Amygdala (tissue), 56 donors: ENCODE measurements around the gene LRMDA.

Experiments used
- DNase-seq, 56 donors: peaks; one replicate each; lab custom pipeline; 2025; lab: John Stamatoyannopoulos, UW

The LRMDA gene

GRCh38 chr10:75441682-75442081 lies 10.3 kb downstream of the LRMDA start:
- no peak for DNase-seq

- DNase-seq, result no peak
Observed at GRCh38 chr10:75443362-75443761, 11.9 kb downstream of the LRMDA start.

- no peak for DNase-seq
Observed at GRCh38 chr10:75444781-75445386, 13.5 kb downstream of the LRMDA start.

- no peak for DNase-seq
Observed at GRCh38 chr10:75446508-75446907, 15.1 kb downstream of the LRMDA start.

- no peak for DNase-seq
Observed at GRCh38 chr10:75448166-75448565, 16.7 kb downstream of the LRMDA start.

GRCh38 chr10:75449382-75450074 lies 18.1 kb downstream of the LRMDA start:
- no peak for DNase-seq

- DNase-seq, result no peak
Observed at GRCh38 chr10:75450075-75450445, 18.6 kb downstream of the LRMDA start.

- DNase-seq, result no peak
Observed at GRCh38 chr10:75450644-75451640, 19.5 kb downstream of the LRMDA start.

GRCh38 chr10:75451831-75452230 lies 20.4 kb downstream of the LRMDA start:
- no peak for DNase-seq

GRCh38 chr10:75452997-75453396 lies 21.6 kb downstream of the LRMDA start:
- no peak for DNase-seq

GRCh38 chr10:75456122-75456521 lies 24.7 kb downstream of the LRMDA start:
- DNase-seq, result no peak

GRCh38 chr10:75460059-75460458 lies 28.6 kb downstream of the LRMDA start:
- no peak for DNase-seq

- DNase-seq, result no peak
Observed at GRCh38 chr10:75461672-75462649, 30.5 kb downstream of the LRMDA start.

- no peak for DNase-seq
Observed at GRCh38 chr10:75462865-75463264, 31.4 kb downstream of the LRMDA start.

- no peak for DNase-seq
Observed at GRCh38 chr10:75464478-75465449, 33.3 kb downstream of the LRMDA start.

- DNase-seq, result no peak
Observed at GRCh38 chr10:75465450-75465827, 34.0 kb downstream of the LRMDA start.

GRCh38 chr10:75466001-75466400 lies 34.6 kb downstream of the LRMDA start:
- DNase-seq, result no peak

GRCh38 chr10:75466886-75467285 lies 35.5 kb downstream of the LRMDA start:
- DNase-seq, result no peak

GRCh38 chr10:75468612-75469005 lies 37.2 kb downstream of the LRMDA start:
- DNase-seq, result no peak
